ENCODE measurements around the gene NPLOC4.

DNA sequence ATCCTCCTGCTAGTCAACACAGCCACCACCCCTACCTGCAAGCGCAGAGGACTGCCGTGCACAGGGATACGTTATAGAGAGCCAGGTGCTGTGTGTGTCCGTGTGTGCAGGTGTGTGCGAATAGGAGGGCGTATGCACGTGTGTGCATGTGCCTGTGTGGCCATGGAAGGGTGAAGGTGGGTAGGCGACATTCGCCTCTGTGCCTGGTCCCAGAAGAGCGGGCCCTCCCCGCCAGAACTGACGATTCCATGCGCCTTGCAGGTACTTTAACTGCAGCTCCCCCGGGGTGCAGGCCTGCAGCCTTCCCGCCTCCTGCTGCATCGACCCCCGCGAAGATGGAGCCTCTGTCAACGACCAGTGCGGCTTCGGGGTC is 10.7 kb upstream of the NPLOC4 start:
- no peak for TF ChIP-seq EZH2 (IDR thresholded peaks at IDR 0.05; ENCODE audit: borderline replicate concordance, insufficient read depth, low read depth, low read length, poor library complexity, severe bottlenecking)
- TF ChIP-seq, protein P1, sequence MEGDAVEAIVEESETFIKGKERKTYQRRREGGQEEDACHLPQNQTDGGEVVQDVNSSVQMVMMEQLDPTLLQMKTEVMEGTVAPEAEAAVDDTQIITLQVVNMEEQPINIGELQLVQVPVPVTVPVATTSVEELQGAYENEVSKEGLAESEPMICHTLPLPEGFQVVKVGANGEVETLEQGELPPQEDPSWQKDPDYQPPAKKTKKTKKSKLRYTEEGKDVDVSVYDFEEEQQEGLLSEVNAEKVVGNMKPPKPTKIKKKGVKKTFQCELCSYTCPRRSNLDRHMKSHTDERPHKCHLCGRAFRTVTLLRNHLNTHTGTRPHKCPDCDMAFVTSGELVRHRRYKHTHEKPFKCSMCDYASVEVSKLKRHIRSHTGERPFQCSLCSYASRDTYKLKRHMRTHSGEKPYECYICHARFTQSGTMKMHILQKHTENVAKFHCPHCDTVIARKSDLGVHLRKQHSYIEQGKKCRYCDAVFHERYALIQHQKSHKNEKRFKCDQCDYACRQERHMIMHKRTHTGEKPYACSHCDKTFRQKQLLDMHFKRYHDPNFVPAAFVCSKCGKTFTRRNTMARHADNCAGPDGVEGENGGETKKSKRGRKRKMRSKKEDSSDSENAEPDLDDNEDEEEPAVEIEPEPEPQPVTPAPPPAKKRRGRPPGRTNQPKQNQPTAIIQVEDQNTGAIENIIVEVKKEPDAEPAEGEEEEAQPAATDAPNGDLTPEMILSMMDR (IDR thresholded peaks at IDR 0.05) = no peak
